Measurements from ENCODE around the gene DMD. TPM values are rescaled to one million over a fixed set of nuclear protein-coding genes. Genes with fewer than 3 reads are reported as not detected.

The DMD gene
- total RNA-seq, 1 donor from 2014 or later: 2.5 TPM

- H3K27me3 ChIP-seq (ENCODE audit: control insufficient read depth, insufficient read depth, low read length): no peaks in the 10 kb centered on the region
- H3K4me3 ChIP-seq (ENCODE audit: low read depth, low read length): no peak overlapping the region
These were observed 2044.9 kb downstream of the DMD start for GRCh38 chrX:31166416-31166815.

GRCh38 chrX:31165241-31166035 lies 2045.9 kb downstream of the DMD start:
- H3K27me3 ChIP-seq (ENCODE audit: control insufficient read depth, insufficient read depth, low read length): no peaks in the 10 kb centered on the region
- H3K36me3 ChIP-seq (ENCODE audit: control insufficient read depth, insufficient read depth, low read length): no peaks in the 10 kb centered on the region
- no peak for DNase-seq (ENCODE audit: low read depth)
- TF ChIP-seq, protein P1, sequence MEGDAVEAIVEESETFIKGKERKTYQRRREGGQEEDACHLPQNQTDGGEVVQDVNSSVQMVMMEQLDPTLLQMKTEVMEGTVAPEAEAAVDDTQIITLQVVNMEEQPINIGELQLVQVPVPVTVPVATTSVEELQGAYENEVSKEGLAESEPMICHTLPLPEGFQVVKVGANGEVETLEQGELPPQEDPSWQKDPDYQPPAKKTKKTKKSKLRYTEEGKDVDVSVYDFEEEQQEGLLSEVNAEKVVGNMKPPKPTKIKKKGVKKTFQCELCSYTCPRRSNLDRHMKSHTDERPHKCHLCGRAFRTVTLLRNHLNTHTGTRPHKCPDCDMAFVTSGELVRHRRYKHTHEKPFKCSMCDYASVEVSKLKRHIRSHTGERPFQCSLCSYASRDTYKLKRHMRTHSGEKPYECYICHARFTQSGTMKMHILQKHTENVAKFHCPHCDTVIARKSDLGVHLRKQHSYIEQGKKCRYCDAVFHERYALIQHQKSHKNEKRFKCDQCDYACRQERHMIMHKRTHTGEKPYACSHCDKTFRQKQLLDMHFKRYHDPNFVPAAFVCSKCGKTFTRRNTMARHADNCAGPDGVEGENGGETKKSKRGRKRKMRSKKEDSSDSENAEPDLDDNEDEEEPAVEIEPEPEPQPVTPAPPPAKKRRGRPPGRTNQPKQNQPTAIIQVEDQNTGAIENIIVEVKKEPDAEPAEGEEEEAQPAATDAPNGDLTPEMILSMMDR (IDR thresholded peaks at IDR 0.05; ENCODE audit: insufficient read depth, low read length, poor library complexity, severe bottlenecking): no peak
- H3K4me3 ChIP-seq (ENCODE audit: low read depth, low read length): no peak overlapping the region

More at GRCh38 chrX:31166416-31166815, 2044.9 kb downstream of the DMD start:
- H3K36me3 ChIP-seq (ENCODE audit: control insufficient read depth, insufficient read depth, low read length): no peaks in the 10 kb centered on the region
- DNase-seq (ENCODE audit: low read depth): no peak
- TF ChIP-seq, protein P1 (IDR thresholded peaks at IDR 0.05; ENCODE audit: insufficient read depth, low read length, poor library complexity, severe bottlenecking): no peak

GRCh38 chrX:31154946-31155345 lies 2056.4 kb downstream of the DMD start:
- Histone ChIP-seq H3K27me3 (ENCODE audit: control insufficient read depth, insufficient read depth, low read length) (no peaks in the 10 kb centered on the region), H3K36me3 (ENCODE audit: control insufficient read depth, insufficient read depth, low read length) (no peaks in the 10 kb centered on the region), H3K4me3 (ENCODE audit: low read depth, low read length) (no peak overlapping the region)
- TF ChIP-seq, protein P1 (IDR thresholded peaks at IDR 0.05; ENCODE audit: insufficient read depth, low read length, poor library complexity, severe bottlenecking): no peak
- no peak for DNase-seq (ENCODE audit: low read depth)

GRCh38 chrX:31153475-31154047 lies 2057.8 kb downstream of the DMD start:
- Histone ChIP-seq H3K36me3 (ENCODE audit: control insufficient read depth, insufficient read depth, low read length) (no peaks in the 10 kb centered on the region), H3K4me3 (ENCODE audit: low read depth, low read length) (no peak overlapping the region), H3K27me3 (ENCODE audit: control insufficient read depth, insufficient read depth, low read length) (no peaks in the 10 kb centered on the region)
- TF ChIP-seq, protein P1 (IDR thresholded peaks at IDR 0.05; ENCODE audit: insufficient read depth, low read length, poor library complexity, severe bottlenecking): no peak
- no peak for DNase-seq (ENCODE audit: low read depth)

- TF ChIP-seq, protein P1 (IDR thresholded peaks at IDR 0.05; ENCODE audit: insufficient read depth, low read length, poor library complexity, severe bottlenecking): no peak
These were observed 2064.2 kb downstream of the DMD start for GRCh38 chrX:31147175-31147574.

More at GRCh38 chrX:31147175-31147574, 2064.2 kb downstream of the DMD start:
- no peak for DNase-seq (ENCODE audit: low read depth)
- Histone ChIP-seq H3K36me3 (ENCODE audit: control insufficient read depth, insufficient read depth, low read length) (no peaks in the 10 kb centered on the region), H3K27me3 (ENCODE audit: control insufficient read depth, insufficient read depth, low read length) (no peaks in the 10 kb centered on the region), H3K4me3 (ENCODE audit: low read depth, low read length) (no peak overlapping the region)

Data from kidney epithelial cell (primary cell).